ENCODE data around the gene TNIP1. TPM values are rescaled to one million over a fixed set of nuclear protein-coding genes. Genes with fewer than 3 reads are reported as not detected.

TNIP1 gene
- total and polyA plus RNA-seq, 4 donors: 81.5 to 308 (median 129) TPM

- no peaks in the 10 kb centered on the region for H3K9me3 ChIP-seq (ENCODE audit: control insufficient read depth in 4 of 4, insufficient read depth in 3 of 4, low read length in 3 of 4)
- peaks cover 8 to 56% (median 27%) of the 10 kb centered on the region in 4 donors for H3K36me3 ChIP-seq (ENCODE audit: control insufficient read depth in 4 of 4, insufficient read depth in 4 of 4, low read length in 4 of 4)
- no peaks in the 10 kb centered on the region for H3K27me3 ChIP-seq (ENCODE audit: control insufficient read depth in 3 of 3, insufficient read depth in 3 of 3, low read length in 2 of 3)
- 67 to 83% methylated on average over 11 of the region's 11 CpGs for WGBS, 2 donors
- peak in 2 of 3 donors; percentile 52 to 74 for DNase-seq
- peaks cover 0 to 26% (median 12%) of the 10 kb centered on the region in 5 donors for H3K4me1 ChIP-seq (ENCODE audit: control insufficient read depth in 5 of 5, insufficient read depth in 5 of 5, low read length in 5 of 5)
- H3K27ac ChIP-seq (ENCODE audit: low read depth in 1 of 2, low read length in 1 of 2): peak overlapping the region; percentile 10 to 71
- TF ChIP-seq CTCF (IDR thresholded peaks at IDR 0.05; ENCODE audit: control extremely low read depth, extremely low read depth): no peak
- no peak overlapping the region for H3K9ac ChIP-seq (ENCODE audit: insufficient read depth in 1 of 2, low read length in 2 of 2)
- no peak for ATAC-seq (ENCODE audit: insufficient read depth, low FRiP score)
- H3K4me3 ChIP-seq: no peak overlapping the region
These were observed 27.1 kb upstream of the TNIP1 start for GRCh38 chr5:151107738-151108520.

- H3K27ac ChIP-seq (ENCODE audit: low read depth in 1 of 2, low read length in 1 of 2): no peak overlapping the region
- DNase-seq (no peak), ATAC-seq (ENCODE audit: insufficient read depth, low FRiP score) (no peak)
- H3K27me3 ChIP-seq (ENCODE audit: control insufficient read depth in 3 of 3, insufficient read depth in 3 of 3, low read length in 2 of 3): no peaks in the 10 kb centered on the region
- WGBS, 2 donors: 74 to 93% methylated on average over 7 of the region's 7 CpGs
- no peak overlapping the region for H3K4me3 ChIP-seq
- no peaks in the 10 kb centered on the region for H3K9me3 ChIP-seq (ENCODE audit: control insufficient read depth in 4 of 4, insufficient read depth in 3 of 4, low read length in 3 of 4)
- no peak overlapping the region for H3K9ac ChIP-seq (ENCODE audit: insufficient read depth in 1 of 2, low read length in 2 of 2)
- peaks cover 5 to 51% (median 27%) of the 10 kb centered on the region in 4 donors for H3K36me3 ChIP-seq (ENCODE audit: control insufficient read depth in 4 of 4, insufficient read depth in 4 of 4, low read length in 4 of 4)
- TF ChIP-seq CTCF (IDR thresholded peaks at IDR 0.05; ENCODE audit: control extremely low read depth, extremely low read depth): no peak
- H3K4me1 ChIP-seq (ENCODE audit: control insufficient read depth in 5 of 5, insufficient read depth in 5 of 5, low read length in 5 of 5): peaks cover 0 to 26% (median 12%) of the 10 kb centered on the region in 5 donors
These were observed 26.2 kb upstream of the TNIP1 start for GRCh38 chr5:151107084-151107483.

- no peak for ATAC-seq (ENCODE audit: insufficient read depth, low FRiP score)
- H3K27ac ChIP-seq (ENCODE audit: low read depth in 1 of 2, low read length in 1 of 2): peak overlapping the region in 1 of 2 donors; percentile 63
- no peak overlapping the region for H3K4me3 ChIP-seq
- TF ChIP-seq CTCF (IDR thresholded peaks at IDR 0.05; ENCODE audit: control extremely low read depth, extremely low read depth): no peak
- peaks cover 0 to 28% (median 12%) of the 10 kb centered on the region in 5 donors for H3K4me1 ChIP-seq (ENCODE audit: control insufficient read depth in 5 of 5, insufficient read depth in 5 of 5, low read length in 5 of 5)
- no peaks in the 10 kb centered on the region for H3K27me3 ChIP-seq (ENCODE audit: control insufficient read depth in 3 of 3, insufficient read depth in 3 of 3, low read length in 2 of 3)
- WGBS, 2 donors: 98 to 100% methylated on average over 2 of the region's 2 CpGs
- no peak for DNase-seq
- peaks cover 5 to 55% (median 29%) of the 10 kb centered on the region in 4 donors for H3K36me3 ChIP-seq (ENCODE audit: control insufficient read depth in 4 of 4, insufficient read depth in 4 of 4, low read length in 4 of 4)
- no peak overlapping the region for H3K9ac ChIP-seq (ENCODE audit: insufficient read depth in 1 of 2, low read length in 2 of 2)
- H3K9me3 ChIP-seq (ENCODE audit: control insufficient read depth in 4 of 4, insufficient read depth in 3 of 4, low read length in 3 of 4): no peaks in the 10 kb centered on the region
These were observed 25.7 kb upstream of the TNIP1 start for GRCh38 chr5:151106509-151106908.
